HG02981 (cell line): Measurements from ENCODE around the gene NFILZ.
"Not testable (repeated sequence)": the region's sequence is repeated elsewhere in the genome, so short reads cannot be mapped to it uniquely, and the experiment has no call there.

Experiments
- ATAC-seq: cut with Tn5 transposase; IDR thresholded peaks from one replicate; pipeline ENCODE4 v1.9.1; 2021; ENCODE audit warnings: mild to moderate bottlenecking, moderate library complexity; ENCODE audit not compliant: unreplicated experiment

Gene NFILZ

DNA sequence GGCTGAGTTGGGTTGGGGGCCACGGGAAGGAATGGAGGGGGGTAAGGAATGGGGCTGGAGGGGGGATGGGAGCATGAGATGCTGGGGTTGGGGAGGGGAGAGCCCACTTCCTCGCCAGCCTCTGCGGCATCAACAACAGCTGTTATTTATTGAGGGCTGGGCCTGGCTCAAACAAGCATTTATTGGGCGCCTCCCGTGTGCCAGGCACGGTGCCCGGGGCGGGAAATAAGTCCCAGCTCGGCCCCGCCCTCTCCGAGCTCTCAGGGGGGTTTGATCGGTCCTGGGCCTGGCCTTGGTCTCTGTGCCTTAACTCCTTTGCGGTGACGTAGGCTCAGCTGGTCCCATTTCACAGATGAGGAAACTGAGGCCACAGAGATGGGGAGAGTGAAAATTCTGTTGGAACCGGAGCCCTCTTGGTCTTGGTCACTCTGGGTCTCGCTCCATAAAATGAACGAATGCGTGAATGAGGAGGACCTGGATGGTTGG, 19.0 kb upstream of the NFILZ start:
- ATAC-seq = no peak

GRCh38 chr19:8611877-8612806, 18.3 kb upstream of the NFILZ start:
- no peak for ATAC-seq

GRCh38 chr19:8612807-8613171, 17.6 kb upstream of the NFILZ start:
- ATAC-seq = no peak

- ATAC-seq = no peak
Measured at GRCh38 chr19:8614455-8614854, 16.0 kb upstream of the NFILZ start.

DNA sequence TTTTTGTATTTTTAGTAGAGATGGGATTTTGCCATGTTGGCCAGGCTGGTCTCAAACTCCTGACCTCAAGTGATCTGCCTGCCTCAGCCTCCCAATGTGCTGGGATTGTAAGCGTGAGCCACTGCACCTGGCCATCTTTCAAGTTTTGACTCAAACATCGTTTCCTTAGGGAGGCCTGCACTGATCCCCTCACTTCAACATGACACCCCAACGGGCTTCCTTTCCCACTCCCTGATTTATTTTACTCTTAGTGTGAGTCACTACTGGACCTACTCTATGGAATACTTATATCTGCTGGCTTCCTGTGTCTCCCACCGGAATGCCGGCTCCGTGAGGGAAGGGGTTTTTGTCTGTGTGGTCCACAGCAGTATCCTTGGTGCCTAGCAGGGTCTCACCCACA, 15.4 kb upstream of the NFILZ start:
- no peak for ATAC-seq

GRCh38 chr19:8615813-8616596, 14.4 kb upstream of the NFILZ start:
- no peak for ATAC-seq

DNA sequence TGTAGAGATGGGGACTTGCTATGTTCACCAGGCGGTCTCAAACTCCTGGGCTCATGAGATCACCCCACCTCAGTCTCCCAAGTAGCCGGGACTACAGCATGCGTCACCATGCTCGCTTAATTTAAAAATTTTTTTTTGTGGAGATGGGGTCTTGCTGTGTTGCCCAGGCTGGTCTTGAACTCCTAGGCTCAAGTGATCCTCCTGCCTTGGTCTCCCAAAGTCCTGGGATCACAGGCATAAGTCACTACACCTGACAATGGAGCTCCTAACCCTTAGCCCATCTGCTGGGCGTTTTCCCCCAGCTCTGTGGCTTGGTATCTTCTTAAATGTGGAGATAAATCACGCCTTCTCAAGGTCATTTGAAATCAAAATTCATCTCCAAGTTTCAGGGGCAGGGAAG, 13.6 kb upstream of the NFILZ start:
- no peak for ATAC-seq

DNA sequence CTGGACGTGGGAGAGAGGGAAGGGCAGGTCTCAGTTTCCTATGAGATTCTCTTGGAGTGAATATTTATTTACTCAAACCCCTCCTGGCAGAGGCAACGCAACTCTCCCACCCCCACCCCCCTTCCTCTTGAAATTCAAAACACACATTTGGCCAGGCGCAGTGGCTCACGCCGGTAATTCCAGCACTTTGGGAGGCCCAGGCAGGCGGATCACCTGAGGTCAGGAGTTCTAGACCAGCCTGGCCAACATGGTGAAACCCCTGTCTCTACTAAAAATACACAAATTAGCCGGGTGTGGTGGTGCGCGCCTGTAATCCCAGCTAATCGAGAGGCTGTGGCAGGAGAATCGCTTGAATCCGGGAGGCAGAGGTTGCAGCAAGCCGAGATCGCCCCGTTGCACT, 13.1 kb upstream of the NFILZ start:
- not testable (repeated sequence) for ATAC-seq

- no peak for ATAC-seq
Measured at GRCh38 chr19:8617984-8618383, 12.4 kb upstream of the NFILZ start.

DNA sequence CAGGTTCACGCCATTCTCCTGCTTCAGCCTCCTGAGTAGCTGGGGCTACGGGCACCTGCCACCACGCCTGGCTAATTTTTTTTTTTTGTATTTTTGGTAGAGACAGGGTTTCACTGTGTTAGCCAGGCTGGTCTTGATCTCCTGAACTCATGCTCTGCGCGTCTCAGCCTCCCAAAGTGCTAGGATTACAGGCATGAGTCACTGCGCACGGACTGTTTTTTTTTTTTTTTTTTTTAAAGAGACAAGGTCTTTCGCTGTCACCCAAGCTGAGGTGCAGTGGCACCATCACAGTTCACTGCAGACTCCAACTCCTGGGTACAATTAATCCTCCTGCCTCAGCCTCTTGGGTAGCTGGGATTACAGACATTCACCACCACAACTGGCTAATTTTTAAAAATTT, 11.7 kb upstream of the NFILZ start:
- ATAC-seq = no peak

DNA sequence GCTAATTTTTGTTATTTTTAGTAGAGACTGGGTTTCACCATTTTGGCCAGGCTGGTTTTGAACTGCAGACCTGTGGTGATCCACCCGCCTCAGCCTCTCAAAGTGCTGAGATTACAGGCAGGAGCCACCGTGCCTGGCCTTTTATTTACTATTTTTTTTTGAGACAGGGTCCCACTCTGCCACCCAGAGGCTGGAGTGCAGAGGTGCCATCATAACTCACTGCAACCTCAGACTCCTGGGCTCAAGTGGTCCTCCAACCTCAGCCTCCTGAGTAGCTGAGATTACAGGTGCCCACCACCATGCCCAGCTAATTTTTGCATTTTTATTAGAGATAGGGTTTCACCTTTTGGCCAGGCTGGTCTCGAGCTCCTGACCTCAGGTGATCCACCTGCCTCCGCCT, 7.5 kb upstream of the NFILZ start:
- ATAC-seq = not testable (repeated sequence)

DNA sequence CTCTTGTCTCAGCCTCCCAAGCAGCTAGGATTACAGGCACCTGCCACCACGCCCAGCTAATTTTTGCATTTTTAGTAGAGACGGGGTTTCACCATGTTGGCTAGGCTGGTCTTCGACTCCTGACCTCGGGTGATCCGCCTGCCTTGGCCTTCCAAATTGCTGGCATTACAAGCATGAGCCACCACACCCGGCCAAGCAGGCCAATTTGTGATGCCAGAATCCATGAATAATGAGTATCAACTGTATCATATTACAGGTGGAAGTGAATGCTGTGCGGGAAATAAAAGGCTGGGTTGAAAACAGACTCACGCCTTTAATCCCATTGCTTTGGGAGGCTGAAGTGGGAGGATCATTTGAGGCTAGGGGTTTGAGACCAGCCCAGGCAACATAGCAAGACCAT, 3.6 kb upstream of the NFILZ start:
- ATAC-seq = no peak

- no peak for ATAC-seq
Measured at GRCh38 chr19:8629184-8629583, 1.2 kb upstream of the NFILZ start.

GRCh38 chr19:8630796-8631424, 477 bp downstream of the NFILZ start:
- no peak for ATAC-seq

DNA sequence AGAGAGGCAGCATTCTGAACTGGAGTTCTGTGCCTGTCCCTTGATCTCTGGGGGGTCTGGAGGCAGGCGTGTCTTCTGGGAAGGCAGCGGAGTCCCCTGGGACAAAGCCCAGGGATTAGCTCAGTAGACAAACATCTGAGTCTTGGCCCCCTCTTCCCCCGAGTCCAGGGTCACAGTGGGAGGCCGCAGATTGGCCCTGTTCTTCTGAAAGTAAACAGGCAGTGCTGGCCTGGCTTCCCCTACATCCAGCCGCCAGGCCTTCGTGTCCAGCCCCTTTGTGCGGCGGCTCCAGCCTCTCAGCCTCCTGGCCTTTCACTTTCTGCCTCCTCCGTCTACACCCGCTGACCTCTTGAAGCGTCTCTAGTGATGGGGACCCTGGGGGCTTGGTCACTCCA, 989 bp downstream of the NFILZ start:
- ATAC-seq = no peak

DNA sequence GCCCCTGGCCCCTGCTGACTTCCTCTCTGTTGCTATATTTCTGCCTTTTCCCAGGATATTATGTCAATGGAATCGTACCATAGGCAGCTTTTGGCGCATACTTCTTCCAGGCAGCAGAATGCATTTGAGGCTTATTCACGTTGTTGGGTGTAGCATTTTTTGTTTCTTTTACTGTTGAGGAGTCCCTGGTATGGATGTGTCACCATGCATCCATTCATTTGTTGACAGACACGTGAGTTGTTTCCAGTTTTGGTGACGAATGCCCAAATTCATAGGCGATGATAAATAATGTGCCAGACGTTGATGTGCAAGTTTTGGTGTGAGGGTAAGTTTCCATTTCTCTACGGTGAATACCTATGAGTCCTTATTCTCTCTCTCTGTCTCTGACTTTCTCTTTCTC, 5.0 kb downstream of the NFILZ start:
- ATAC-seq = no peak

DNA sequence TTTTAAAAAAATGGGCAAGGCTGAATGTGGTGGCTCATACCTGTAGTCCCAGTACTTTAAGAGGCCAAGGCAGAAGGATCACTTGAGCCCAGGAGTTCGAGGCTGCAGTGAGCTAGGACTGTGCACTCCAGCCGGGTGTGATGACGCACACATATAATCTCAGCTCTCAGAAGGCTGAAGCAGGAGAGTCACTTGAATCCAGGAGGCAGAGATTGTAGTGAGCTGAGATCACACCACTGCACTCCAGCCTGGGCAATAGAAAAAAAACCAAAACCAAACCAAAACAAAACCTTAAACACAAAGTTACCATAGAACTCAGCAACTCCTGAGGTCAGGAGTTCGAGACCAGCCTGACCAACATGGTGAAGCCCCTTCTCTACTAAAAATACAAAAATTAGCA, 6.6 kb downstream of the NFILZ start:
- not testable (repeated sequence) for ATAC-seq

- no peak for ATAC-seq
Measured at GRCh38 chr19:8638078-8638619, 7.7 kb downstream of the NFILZ start.

- no peak for ATAC-seq
Measured at GRCh38 chr19:8639821-8640401, 9.5 kb downstream of the NFILZ start.

- no peak for ATAC-seq
Measured at GRCh38 chr19:8640402-8641004, 10.1 kb downstream of the NFILZ start.
